GM18909 (cell line): ENCODE data around the gene SPATA2.
"Not testable (repeated sequence)": the region's sequence is repeated elsewhere in the genome, so short reads cannot be mapped to it uniquely, and the experiment has no call there.

Experiments used
- ATAC-seq: cut with Tn5 transposase; IDR thresholded peaks from one replicate; pipeline ENCODE4 v1.9.1; 2021; ENCODE audit warnings: mild to moderate bottlenecking; ENCODE audit not compliant: unreplicated experiment, poor library complexity

The SPATA2 gene

GRCh38 chr20:49906101-49906604 is 9.2 kb downstream of the SPATA2 start:
- ATAC-seq, result no peak

GRCh38 chr20:49905415-49906091 is 9.8 kb downstream of the SPATA2 start:
- no peak for ATAC-seq

DNA sequence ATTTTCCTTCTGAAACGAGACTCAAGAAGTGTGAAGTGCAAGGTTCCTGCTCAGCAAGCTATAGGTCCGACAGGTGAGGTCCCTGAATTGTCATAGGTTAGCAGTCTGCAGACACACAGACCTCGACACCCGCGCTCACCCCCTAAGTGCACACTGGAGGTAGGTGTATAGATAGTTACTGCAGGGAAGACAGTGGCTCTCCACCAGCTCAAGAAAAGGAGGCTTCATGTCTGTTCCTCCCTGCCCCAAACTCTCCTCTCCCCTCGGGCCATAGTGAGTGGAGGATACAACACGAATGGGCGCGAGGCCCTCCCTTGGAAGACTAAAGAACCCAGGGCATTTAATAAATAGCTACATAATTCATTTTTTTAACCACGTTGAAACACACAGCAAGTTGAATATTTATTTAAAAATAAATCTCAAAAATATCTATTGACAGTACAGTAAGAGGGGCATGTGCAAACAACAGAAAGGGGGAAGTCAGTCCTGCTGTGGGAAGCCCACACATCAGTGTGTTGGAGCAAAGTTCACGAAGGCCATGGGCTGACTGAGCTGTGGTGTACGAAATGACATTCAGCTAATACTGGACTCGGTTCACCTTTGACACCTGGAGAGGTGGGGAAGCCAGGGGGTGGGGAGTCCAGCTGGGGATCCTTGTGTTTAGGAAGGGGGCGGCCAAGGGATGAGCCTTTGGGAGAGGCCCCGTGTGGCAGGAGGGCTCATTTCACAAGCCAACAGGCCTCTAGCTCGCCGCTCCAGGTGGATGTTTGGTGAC is 10.7 kb downstream of the SPATA2 start:
- no peak for ATAC-seq

DNA sequence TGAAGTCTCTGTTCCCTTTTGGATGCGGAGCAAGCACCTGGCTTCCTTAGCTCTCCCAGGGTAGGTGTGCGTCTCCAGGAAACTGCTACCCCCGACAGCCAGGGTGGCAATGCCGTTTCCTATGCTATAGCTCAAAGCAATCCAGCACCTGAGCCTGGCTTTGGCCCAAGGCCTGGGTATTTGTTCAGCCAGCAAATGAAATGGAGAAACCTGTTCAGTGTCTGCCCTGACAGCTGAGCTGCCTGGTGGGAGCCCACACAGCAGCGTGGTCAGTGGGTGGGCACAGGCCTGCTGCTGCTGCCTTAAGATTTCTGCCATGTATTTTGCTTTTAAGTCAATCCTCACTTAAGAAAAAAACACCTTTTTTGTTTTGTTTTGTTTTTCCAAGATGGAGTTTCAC is 13.7 kb downstream of the SPATA2 start:
- ATAC-seq, result no peak

GRCh38 chr20:49899541-49900383 is 15.6 kb downstream of the SPATA2 start:
- ATAC-seq, result no peak

GRCh38 chr20:49896204-49896603 is 19.1 kb downstream of the SPATA2 start:
- no peak for ATAC-seq

DNA sequence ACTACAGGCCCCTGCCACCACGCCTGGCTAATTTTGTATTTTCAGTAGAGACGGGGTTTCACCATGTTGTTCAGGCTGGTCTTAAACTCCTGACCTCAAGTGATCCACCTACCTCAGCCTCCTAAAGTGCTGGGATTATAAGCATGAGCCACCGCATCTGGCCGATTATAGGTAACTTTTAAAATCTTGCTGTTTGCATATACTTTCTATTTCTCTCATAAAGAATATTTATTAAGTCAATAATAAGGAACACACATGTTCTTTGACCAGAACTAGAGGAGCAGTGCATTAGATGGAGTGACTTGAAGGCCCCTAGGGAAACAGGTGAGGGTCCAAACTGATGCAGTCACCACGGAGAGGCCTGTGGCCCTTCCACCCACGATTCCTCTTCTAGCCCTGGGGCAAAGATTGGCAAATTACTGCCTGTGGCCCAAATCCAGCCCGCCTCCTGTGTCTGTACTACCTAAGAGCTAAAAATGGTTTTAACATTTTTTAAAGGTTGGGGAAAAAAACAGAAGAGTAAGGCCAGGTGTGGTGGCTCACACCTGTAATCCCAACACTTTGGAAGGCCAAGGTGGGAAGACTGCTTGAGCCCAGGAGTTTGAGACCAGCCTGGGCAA is 19.7 kb downstream of the SPATA2 start:
- ATAC-seq, result not testable (repeated sequence)

GRCh38 chr20:49894073-49894470 is 21.3 kb downstream of the SPATA2 start:
- no peak for ATAC-seq

- no peak for ATAC-seq
These were observed 21.9 kb downstream of the SPATA2 start for GRCh38 chr20:49893242-49894072.

- no peak for ATAC-seq
These were observed 22.5 kb downstream of the SPATA2 start for GRCh38 chr20:49892817-49893216.

DNA sequence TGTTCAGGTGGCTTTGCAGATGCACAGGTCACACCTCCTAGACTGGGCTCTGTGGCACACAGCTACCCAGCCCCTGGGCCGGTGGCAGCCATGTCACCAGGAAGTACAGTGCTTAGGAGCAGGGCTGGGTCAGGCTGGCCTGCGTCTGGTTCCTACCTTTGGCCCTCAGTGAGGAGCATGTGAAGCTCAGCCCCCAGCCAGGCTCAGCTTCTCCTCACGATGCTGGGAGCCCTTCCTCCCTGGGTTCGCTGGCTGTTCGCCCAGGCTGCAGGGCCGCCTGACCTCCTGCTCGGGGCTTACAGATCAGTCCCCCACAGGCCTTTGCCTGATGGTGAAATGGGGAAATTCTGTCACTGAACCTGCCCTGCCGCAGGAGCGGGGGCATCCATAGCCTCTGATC is 23.1 kb downstream of the SPATA2 start:
- no peak for ATAC-seq

GRCh38 chr20:49891476-49892110 is 23.7 kb downstream of the SPATA2 start:
- no peak for ATAC-seq

- ATAC-seq, result no peak
These were observed 24.6 kb downstream of the SPATA2 start for GRCh38 chr20:49890471-49891361.

GRCh38 chr20:49889935-49890333 is 25.4 kb downstream of the SPATA2 start:
- ATAC-seq, result no peak

DNA sequence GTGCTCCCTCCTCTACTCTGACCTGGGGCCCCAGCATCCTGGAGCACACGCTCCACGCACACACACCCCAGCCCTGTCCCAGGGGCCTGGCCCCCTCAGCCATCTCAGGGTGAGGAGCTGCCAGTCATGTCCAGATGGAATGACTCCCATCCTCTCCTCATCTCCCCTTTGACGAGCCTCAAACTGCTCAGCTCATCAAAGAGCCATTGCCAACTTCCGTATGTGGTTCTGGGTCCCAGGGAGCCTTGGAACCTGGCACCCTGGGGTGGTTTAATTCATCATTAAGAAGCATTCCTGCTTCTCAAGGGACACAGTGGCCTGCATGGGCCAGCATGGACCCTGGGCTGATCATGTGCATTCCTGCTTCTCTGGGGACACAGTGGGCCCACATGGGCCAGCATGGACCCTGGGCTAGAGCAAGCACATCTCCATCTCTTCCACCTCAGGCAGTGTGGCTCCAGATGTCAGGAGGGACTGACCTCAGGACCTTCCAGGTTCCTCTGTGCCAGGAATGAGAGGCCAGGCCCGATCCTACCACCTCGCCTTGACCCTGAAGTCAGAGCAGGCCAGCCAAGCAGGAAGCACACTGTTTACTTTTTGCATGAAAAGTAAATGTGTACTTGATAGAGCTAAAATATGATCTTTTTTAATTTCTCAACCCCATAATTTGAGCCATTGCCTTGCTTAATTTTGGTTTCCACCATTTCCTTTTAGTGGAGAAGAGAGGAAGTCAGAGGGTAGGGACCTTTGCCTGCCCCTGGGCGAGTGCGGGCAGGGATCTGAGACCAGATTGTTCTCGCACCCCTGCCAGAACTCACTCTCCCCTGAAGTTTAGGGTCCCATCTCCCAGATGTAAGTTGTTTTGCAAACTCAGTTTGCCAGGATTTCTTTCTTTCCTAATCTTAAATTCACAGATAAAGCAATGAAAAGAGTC is 26.1 kb downstream of the SPATA2 start:
- ATAC-seq, result no peak

DNA sequence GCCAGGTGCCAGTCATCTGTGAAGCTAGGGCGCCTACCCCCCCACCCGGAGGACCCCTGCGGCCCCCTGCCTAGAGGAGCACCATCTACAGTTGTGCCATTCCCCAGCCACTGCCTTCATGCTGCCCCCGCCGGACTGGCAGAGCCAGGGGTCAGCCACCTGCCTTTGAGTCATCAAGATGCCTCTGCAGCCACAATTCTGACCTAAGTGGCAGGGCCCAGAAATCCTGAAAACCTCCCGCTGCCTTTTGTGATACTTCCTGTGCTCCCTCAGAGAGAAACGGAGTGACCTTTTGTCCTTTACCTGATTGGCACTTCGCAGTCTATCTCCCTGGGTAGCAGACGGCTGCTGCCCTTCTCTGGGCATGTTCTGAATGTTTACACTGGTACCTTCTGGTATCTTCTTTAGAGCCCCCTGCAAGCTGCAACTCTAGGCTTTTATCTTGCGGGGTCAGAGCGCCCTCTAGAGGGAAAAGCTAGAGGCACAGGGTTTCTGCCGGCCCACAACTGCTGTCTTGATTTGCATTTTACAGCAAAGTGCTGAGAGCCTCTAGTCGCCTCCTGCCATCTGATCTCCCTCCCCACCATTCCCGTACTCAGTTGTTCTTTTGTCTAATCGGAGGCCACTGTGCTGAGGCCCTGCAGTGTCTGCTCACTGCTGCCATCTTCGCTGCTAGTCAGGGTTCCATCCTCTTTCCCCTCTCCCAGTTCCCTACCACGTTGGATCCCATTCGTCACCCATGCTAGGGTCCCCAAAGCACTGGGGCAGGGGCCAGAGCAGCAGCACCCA is 26.9 kb downstream of the SPATA2 start:
- ATAC-seq, result no peak
